Stimulated activated CD8-positive, alpha-beta memory T cell treated with anti-CD3 and anti-CD28 coated beads, Interleukin-4, amount 100 ng/mL, for 4 hours (primary cell): ENCODE results near the gene SELP.
"Not testable (repeated sequence)": the region's sequence is repeated elsewhere in the genome, so short reads cannot be mapped to it uniquely, and the experiment has no call there.

Experiments
- DNase-seq, 2 donors: peaks; one replicate each; pipeline ENCODE4 v3.0.0-alpha.2; 2020; ENCODE audit warnings: low read depth in 2 of 2, low spot score in 1 of 2

The SELP gene

GRCh38 chr1:169630006-169630405 lies at the start of gene SELP:
SELP (minus strand) TSS chr1:169630124; CDS start chr1:169630074, 50 bp downstream.
- no peak for DNase-seq

GRCh38 chr1:169679692-169680091 lies 49.8 kb upstream of the SELP start:
- no peak for DNase-seq

- no peak for DNase-seq
Measured at GRCh38 chr1:169676001-169676400, 46.1 kb upstream of the SELP start.

GRCh38 chr1:169670836-169671235 lies 40.9 kb upstream of the SELP start:
- DNase-seq, result no peak

- not testable (repeated sequence) for DNase-seq
Measured at GRCh38 chr1:169670244-169670643, 40.3 kb upstream of the SELP start.

- not testable (repeated sequence) for DNase-seq
Measured at GRCh38 chr1:169667699-169668596, 38.0 kb upstream of the SELP start.

- DNase-seq, result not testable (repeated sequence)
Measured at GRCh38 chr1:169667227-169667639, 37.3 kb upstream of the SELP start.

GRCh38 chr1:169662680-169663079 lies 32.8 kb upstream of the SELP start:
- DNase-seq, result not testable (repeated sequence)

GRCh38 chr1:169661066-169661465 lies 31.1 kb upstream of the SELP start:
- DNase-seq, result not testable (repeated sequence)

- DNase-seq, result not testable (repeated sequence)
Measured at GRCh38 chr1:169658777-169659176, 28.9 kb upstream of the SELP start.

- DNase-seq, result no peak
Measured at GRCh38 chr1:169653873-169654272, 23.9 kb upstream of the SELP start.

- no peak for DNase-seq
Measured at GRCh38 chr1:169651035-169651434, 21.1 kb upstream of the SELP start.

- no peak for DNase-seq
Measured at GRCh38 chr1:169650551-169650950, 20.6 kb upstream of the SELP start.

GRCh38 chr1:169648709-169649108 lies 18.8 kb upstream of the SELP start:
- DNase-seq, result no peak

GRCh38 chr1:169648187-169648586 lies 18.3 kb upstream of the SELP start:
- no peak for DNase-seq

- DNase-seq, result no peak
Measured at GRCh38 chr1:169647512-169647911, 17.6 kb upstream of the SELP start.

GRCh38 chr1:169644297-169644696 lies 14.4 kb upstream of the SELP start:
- no peak for DNase-seq

- DNase-seq, result no peak
Measured at GRCh38 chr1:169634877-169635276, 5.0 kb upstream of the SELP start.

GRCh38 chr1:169634145-169634544 lies 4.2 kb upstream of the SELP start:
- no peak for DNase-seq

GRCh38 chr1:169631249-169631648 lies 1.3 kb upstream of the SELP start:
- no peak for DNase-seq

GRCh38 chr1:169624912-169625311 lies 5.0 kb downstream of the SELP start:
- DNase-seq, result no peak

- DNase-seq, result no peak
Measured at GRCh38 chr1:169624122-169624521, 5.8 kb downstream of the SELP start.
